Measurements from ENCODE around the gene TNFRSF12A. TPM values are rescaled to one million over a fixed set of nuclear protein-coding genes. Genes with fewer than 3 reads are reported as not detected.

TNFRSF12A gene
- total and polyA plus RNA-seq, 2 of the 4 experiments (the other 2 are of a cell fraction): 103 to 304 TPM

DNA sequence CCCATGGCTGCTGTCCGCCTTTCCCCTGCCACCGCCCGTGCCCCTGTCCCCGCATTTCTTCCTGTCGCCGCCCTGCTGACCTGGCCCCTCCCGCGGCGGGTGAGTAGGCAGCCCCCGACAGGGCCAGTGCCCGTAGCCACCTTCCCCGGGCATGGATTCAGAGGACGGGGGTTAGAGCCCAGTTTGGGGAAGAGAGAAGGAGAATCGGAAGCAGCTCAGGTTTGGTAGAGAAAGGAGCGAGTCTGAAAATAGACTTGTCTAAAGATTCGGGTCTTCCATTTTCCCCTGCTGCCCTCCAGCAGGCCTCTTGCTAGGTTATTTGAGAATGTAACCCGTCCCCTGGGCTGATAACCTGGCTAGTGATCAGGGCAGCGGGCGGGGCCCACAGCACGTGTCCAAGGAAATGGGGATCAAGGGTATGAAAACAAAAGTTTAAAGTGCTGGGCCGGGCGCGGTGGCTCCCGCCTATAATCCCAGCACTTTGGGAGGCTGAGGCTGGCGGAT, 15.3 kb upstream of the TNFRSF12A start:
- H3K27me3 ChIP-seq (ENCODE audit: control insufficient read depth, insufficient read depth, low read length): peaks cover 34% of the 10 kb centered on the region; the same call in 1 of the 2 replicates
- POLR2A ChIA-PET (ENCODE audit: unreplicated experiment): no interaction called here
- DNase-seq: no peak
- H2BK5ac ChIP-seq (ENCODE audit: low read depth, low read length, poor library complexity, severe bottlenecking): no peak overlapping the region
- H3K14ac ChIP-seq (replicated peaks; ENCODE audit: low read depth, low read length): no peak overlapping the region
- H3K4me2 ChIP-seq (ENCODE audit: low read depth, low read length): no peak overlapping the region
- H4K8ac ChIP-seq (ENCODE audit: low read depth in 2 of 2, low read length in 2 of 2): no peak overlapping the region
- dilution Hi-C loops (cut with HindIII; ENCODE audit: low sequenced_read_pairs, unreplicated experiment): no loop called here
- H3K27ac ChIP-seq (ENCODE audit: insufficient read depth, low read length): no peak overlapping the region
- H3K4me1 ChIP-seq (ENCODE audit: control insufficient read depth, insufficient read depth, low read length): peaks cover 3% of the 10 kb centered on the region; the same call in 1 of the 2 replicates
- no peaks in the 10 kb centered on the region for H3K36me3 ChIP-seq (ENCODE audit: control insufficient read depth, insufficient read depth, low read length)
- H2AFZ ChIP-seq (replicated peaks; ENCODE audit: low read length, poor library complexity): no peak overlapping the region
- H3K79me1 ChIP-seq (ENCODE audit: low read depth in 1 of 2, low read length in 2 of 2): no peaks in the 10 kb centered on the region
- H3K18ac ChIP-seq (ENCODE audit: low read depth, low read length): no peak overlapping the region
- WGBS, 2 experiments (ENCODE audit: extremely low coverage in 2 of 2, insufficient read length in 1 of 2): 11% methylated on average over 4 of the region's 25 CpGs; no CpG with 5 or more reads in 1 of the 2 experiments
- BruUV-seq (replicated peaks): no TSS peak
- no peak overlapping the region for H3K56ac ChIP-seq (ENCODE audit: extremely low read depth, insufficient read depth, low read length)
- no peak overlapping the region for H4K5ac ChIP-seq (ENCODE audit: low read depth, low read length)
- in situ Hi-C loops (cut with MboI; ENCODE audit: low sequenced_read_pairs): no loop called here
- intact Hi-C loops (cut with micrococcal nuclease): no loop called here
- H2BK20ac ChIP-seq (ENCODE audit: low read depth, low read length): no peak overlapping the region
- no peak overlapping the region for H3K4me3 ChIP-seq (ENCODE audit: insufficient read depth, low read depth, low read length)
- H2AK9ac ChIP-seq (replicated peaks; ENCODE audit: low read depth, low read length, poor library complexity): no peak overlapping the region
- H4K91ac ChIP-seq (ENCODE audit: insufficient read depth, low read depth, low read length): no peak overlapping the region
- H2AK5ac ChIP-seq (ENCODE audit: low read depth, low read length): no peak overlapping the region
- no peak for ATAC-seq (ENCODE audit: low read depth)
- H4K20me1 ChIP-seq (ENCODE audit: insufficient read depth, low read length): no peaks in the 10 kb centered on the region
- H3K4ac ChIP-seq (ENCODE audit: low read depth, low read length): no peak overlapping the region
- H3K9ac ChIP-seq (ENCODE audit: low read depth, low read length): no peak overlapping the region
- TF ChIP-seq RCOR1 (IDR thresholded peaks at IDR 0.05; ENCODE audit: insufficient replicate concordance, low read length) (no peak), CHD1 (IDR thresholded peaks at IDR 0.05; ENCODE audit: low read depth, low read length) (no peak), RAD21 (IDR thresholded peaks at IDR 0.05; ENCODE audit: low read length) (no peak), RFX5 (IDR thresholded peaks at IDR 0.05; ENCODE audit: low read depth, low read length) (no peak), MXI1 (IDR thresholded peaks at IDR 0.05; ENCODE audit: borderline replicate concordance, low read depth, low read length) (no peak), FOS (IDR thresholded peaks at IDR 0.05; ENCODE audit: low read depth, low read length) (no peak), NFE2L2 (IDR thresholded peaks at IDR 0.05; ENCODE audit: low read depth, low read length) (no peak), MAZ (IDR thresholded peaks at IDR 0.05; ENCODE audit: borderline replicate concordance, low read depth, low read length) (no peak), USF2 (IDR thresholded peaks at IDR 0.05; ENCODE audit: low read depth, low read length) (no peak)
- no peaks in the 10 kb centered on the region for H3K9me3 ChIP-seq (ENCODE audit: control insufficient read depth, insufficient read depth, low read length)
- CTCF ChIA-PET: no interaction called here
- no peak overlapping the region for H2BK120ac ChIP-seq (ENCODE audit: low read depth, low read length)
- no peaks in the 10 kb centered on the region for H3K9me1 ChIP-seq (ENCODE audit: insufficient read depth, low read length)
- H2BK15ac ChIP-seq (ENCODE audit: low read depth, low read length): no peak overlapping the region
- no peak overlapping the region for H3K23ac ChIP-seq (ENCODE audit: low read depth, low read length)

Data from IMR-90 (cell line).